NCI-H82 treated with DMSO at 0.1 percent for 48 hours (cell line): ENCODE results near the gene OTUB2.
"Not testable (repeated sequence)": the region's sequence is repeated elsewhere in the genome, so short reads cannot be mapped to it uniquely, and the experiment has no call there.

Experiments used
- DNase-seq: peaks from one replicate; lab custom pipeline; 2025; ENCODE audit not compliant: unreplicated experiment; lab: John Stamatoyannopoulos, UW

Gene OTUB2

DNA sequence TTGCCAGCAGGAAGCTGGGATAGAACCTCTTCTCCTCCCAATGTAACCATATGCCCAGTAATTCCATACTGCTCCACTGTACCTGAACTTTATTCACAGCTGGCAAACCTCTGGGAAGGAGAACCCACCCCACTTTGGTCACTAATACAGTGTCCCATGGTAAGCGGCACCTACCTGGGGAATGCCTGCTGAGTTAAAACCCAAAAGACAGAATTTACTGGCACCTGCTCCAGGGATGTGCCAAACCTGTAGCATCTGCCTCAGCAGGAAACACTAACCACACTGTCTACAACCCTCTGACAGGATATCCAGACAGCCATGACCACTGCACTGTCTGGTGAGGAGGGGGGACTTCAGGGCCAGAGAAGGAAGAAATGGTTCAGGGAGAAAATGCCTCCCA, 28.3 kb downstream of the OTUB2 start:
- DNase-seq, result no peak

DNA sequence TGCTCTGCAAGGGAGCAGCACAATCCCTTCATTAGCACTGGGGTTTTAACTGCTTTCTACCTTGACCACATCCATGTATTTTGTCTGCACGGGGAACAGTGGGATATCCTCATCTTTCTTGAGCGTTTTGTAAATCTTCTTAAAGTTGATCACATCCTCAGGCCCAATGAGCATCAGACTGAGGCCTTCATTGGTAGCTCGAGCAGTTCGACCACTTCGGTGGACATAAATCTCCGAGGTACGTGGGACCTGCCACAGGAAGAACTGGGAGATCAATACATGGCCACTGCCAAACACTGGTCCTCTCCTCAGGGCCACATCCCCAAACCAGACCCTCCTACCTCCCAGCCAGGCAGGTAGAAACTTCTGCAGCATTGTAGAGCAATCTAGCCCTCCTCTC, 28.8 kb downstream of the OTUB2 start:
- DNase-seq, result no peak

DNA sequence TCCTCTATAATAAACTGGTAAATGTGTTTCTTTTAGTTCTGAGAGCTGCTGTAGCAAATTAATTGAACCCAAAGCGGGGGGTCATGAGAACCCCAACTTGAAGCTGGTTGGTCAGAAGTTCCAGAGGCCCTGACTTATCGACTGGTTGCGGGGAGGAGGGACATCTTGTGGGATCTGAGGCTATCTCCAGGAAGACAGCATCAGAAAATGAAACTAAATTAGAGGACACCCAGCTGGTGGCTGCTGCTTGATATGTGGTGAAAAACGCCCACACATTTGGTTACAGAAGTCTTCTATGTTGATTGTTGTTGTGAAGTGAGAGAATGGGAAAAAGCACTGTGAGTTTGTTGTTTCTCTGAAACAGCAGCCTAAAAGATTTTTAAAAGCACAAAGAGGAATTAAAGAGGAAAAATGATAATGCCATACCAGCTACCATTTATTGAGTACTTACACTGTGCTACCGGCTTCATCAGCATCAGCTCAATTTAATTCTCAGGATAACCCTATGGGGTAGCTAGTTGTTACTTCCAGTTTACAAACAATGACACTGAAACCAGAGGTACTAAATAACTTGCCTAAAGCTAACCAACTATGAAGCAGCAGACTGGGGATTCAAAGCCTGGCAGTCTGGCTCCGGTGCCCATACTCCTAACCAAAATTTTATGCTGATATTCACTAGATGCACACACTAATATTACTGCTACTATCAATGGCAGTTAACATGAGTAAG, 30.6 kb downstream of the OTUB2 start:
- no peak for DNase-seq

DNA sequence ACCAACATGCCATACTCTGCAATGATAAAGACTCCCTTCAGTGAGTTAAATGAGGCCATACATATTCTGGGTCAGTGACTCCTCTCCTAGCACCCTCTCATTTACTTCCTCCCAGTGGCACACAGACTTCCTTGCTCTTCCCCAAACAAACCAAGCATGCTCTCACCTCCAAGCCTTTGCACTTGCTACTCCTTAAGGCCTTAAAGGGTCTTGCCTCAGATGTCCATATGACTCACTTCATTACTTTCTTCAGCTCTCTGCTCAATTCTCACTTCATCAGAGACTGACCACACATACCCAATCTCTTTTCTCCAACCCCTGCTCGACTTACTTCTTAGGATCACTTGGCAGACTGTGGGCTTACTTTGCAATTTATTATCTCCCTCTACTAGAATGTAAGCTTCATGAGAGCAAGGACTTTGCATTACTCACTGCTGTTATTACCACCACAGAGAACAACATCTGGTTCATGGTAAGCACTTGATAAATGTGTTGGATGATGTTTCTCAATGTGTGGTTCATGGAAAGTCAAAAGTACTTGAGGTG, 32.1 kb downstream of the OTUB2 start:
- no peak for DNase-seq

DNA sequence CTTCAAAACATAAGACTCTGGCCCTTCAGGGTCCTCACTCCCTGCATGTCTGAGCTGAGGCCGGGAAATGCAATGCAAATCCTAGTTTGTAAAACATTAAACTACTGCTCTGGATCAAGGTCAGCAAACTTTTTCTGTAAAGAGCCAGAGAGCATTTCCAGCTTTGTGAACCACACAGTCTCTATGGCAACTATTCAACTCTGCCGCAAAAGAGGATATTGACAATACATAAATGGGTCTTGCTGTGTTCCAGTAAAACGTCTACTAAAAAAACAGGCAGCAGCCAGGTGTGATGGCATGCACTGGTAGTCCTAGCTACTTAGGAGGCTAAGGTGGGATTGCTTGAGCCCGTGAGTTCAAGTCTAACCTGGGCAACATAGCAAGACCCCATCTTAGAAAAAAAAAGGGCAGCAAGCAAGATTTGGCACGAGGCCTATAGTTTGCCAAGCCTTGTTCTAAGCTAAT, 32.6 kb downstream of the OTUB2 start:
- no peak for DNase-seq

DNA sequence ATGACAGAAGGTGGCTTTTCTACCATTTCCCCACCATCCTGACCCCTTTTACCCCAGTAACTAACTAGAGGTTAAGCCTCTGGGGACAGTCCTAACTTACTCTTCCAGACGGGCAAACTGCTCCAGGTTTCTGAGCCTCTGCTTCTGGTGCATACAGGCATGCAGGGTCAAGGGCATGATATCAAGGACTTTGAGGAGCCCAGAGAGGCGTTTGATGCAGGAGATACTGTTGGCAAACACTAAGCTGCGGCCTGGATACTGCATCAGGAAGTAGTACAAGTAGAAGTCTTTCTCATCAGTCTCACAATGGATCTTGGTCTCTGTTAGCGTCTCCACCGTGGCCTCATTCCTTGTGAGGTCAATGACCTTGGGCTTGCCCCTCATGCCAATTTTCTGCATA, 33.9 kb downstream of the OTUB2 start:
- DNase-seq, result no peak

DNA sequence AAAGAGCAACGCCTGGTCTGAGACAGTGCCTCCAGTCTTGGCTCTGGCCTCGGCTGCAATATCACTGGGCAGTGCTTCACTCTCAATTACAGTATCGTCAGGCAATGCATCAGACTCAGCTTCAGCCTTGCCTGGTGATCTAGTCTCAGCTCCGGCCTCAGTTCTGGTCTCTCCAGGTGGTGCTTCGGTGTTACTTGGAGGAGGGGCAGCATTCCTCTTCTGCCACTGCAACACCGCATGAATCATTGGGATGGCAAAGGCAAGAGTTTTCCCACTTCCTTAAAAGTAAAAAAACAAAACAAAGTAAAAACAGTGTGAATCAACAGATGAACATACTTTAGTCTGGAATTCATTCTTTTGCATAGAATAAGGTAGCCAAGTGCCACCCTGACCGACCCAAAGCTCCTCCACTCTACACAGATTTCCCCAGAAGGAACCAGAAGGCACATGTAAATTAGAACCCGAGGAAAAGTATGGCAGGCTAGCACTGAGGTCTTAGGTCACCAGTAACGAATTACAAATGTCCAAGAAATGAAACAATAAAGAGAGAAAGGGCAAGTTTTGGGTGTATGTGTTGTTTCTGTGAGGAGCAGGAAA, 36.3 kb downstream of the OTUB2 start:
- DNase-seq, result no peak

DNA sequence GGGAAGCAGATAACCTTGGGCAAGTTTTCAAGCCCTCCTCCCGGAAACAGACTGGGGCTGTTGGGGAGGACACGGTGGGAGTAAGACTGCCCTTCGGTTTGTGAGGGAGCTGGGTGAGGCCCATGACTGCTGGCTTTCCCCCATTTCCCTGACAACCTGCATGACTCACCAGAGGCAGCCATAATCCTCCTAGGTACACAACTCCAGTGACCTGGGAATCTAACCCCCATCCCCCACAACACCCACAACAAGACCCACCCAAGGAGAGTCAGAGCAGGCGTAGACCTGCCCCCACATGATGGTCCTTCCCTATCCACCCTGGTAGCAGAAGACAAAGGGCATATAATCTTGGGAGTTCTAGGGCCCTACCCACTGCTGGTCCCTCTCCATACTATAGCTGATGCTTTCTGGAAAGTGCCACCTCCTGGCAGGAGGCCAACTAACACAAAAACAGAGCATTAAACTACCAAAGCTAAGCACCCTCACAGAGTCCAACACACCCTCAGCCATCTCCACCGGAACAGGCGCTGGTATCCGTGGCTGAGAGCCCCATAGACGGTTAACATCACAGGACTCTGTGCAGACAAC, 40.0 kb downstream of the OTUB2 start:
- peak; percentile 3 for DNase-seq

DNA sequence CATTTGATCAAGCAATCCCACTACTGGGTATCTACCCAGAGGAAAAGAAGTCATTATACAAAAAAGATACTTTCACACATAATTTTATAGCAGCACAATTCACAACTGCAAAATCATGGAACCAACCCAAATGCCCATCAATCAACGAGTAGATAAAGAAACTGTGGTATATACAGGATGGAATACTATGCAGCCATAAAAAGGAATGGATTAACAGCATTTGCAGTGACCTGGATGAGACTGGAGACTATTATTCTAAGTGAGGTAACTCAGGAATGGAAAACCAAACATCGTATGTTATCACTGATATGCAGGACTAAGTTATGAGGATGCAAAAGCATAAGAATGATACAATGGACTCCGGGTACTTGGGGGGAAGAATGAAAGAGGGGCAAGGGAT, 45.9 kb downstream of the OTUB2 start:
- not testable (repeated sequence) for DNase-seq

DNA sequence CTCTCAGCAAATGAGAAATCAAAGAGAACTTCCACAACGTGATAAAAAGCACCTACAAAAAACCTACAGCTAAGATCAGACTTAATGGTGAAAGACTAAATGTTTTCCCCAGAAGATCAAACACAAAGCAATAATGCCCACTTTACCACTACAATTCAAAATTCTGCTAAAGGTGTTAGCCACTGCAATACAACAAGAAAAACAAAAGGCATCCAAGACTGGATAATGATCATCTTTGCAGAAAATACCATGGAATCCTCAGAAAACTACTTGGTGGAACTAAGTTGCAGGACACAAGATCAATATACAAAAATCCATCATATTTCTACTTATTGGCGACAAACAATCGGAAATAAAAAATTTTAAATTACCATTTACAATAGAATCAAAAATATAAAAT, 48.4 kb downstream of the OTUB2 start:
- no peak for DNase-seq

DNA sequence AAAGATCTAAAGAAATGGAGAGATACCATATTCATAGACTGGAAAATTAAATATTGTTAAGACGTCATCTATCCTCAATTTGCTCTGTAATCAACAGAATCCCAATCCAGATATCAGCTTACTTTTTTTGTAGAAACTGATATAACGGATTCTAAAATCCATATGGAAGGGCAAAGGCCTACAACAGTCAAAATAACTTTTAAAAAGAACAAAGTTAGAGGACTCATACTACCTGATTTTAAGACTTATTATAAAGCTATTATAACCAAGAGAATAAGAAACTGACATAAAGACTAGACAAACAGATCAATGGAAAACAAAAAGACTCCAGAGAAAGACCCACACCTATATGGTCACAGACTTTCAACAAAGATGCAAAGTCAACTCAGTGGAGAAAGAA, 48.9 kb downstream of the OTUB2 start:
- no peak for DNase-seq

DNA sequence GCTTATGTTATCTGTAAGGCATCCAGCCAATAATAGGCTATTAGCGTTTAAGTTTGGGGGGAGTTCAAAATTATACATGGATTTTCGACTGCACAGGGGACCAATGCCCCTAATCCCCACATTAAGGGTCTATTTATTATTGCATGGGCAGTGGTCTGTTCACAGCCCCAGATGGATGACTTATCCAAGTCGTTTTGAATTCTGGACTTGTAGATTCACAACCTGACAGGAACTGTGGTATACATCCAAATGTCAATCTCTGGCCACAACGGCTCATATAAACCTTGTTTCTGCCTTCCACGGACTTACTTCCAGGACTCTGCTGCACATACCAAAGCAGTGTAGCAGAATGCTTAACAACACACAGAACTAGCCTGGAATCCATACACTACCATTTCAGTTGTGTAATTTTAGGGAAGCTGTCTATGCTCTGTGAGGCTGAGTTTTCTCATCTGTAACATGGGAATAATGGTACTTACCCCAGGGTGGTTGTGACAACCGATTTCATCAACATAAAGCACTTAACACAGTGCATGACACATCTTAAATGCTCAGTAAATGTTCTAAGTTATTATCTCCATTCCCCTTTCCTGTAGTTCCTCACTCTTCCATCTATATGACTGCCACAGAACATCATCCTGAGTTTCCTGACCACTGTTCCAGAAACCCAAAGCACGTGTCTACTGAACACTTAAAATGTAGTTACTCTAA, 51.1 kb downstream of the OTUB2 start:
- no peak for DNase-seq

DNA sequence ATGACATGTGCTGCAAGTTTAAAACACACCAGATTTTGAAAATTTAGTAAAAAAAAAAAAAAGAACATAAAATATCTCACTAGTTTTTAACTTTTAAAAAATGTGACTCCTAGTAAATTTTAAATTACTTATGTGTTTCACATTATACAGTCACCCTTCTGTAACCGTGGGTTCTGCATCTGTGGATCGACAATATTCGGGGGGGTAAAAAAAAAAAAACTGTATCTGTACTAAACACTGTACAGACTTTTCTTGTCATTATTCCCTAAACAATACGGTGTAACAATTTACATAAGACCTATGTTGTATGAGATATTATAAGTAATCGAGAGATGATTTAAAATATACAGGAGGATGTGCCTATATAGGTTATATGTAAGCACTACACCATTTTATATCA, 51.7 kb downstream of the OTUB2 start:
- no peak for DNase-seq

DNA sequence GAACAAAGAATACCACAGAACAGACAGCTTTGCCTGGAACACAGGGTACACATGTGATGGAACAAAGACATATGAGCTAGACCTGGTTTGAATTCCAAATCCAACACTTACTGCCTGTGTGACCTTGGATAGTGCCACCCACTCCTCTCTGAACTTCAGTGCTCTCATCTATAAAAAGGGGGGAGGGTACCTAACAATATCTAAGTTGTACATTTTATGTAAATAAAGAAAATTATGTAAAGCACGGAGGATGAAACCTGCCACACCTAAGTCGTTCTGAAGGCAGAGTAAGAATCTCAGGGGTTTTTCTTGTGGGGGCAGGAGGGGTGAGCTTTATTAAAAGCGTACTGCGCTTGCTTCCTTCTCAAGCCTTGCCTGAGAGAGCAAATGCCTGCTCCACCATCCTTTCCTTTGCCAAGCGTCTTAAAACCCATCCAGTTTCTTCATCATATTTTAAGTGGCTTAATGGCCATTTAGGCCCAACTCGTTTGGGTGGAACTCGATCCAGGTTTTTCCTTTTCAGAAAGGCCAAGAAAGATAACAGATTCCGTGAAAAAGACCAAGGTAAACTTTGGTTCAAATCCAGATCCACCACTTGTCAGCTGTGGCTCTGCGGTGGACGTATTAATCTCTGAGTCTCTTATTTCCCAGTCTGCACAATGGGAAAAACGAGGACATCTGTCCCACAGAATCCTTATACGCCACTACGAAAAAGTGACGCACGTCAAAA, 53.9 kb downstream of the OTUB2 start:
- no peak for DNase-seq

DNA sequence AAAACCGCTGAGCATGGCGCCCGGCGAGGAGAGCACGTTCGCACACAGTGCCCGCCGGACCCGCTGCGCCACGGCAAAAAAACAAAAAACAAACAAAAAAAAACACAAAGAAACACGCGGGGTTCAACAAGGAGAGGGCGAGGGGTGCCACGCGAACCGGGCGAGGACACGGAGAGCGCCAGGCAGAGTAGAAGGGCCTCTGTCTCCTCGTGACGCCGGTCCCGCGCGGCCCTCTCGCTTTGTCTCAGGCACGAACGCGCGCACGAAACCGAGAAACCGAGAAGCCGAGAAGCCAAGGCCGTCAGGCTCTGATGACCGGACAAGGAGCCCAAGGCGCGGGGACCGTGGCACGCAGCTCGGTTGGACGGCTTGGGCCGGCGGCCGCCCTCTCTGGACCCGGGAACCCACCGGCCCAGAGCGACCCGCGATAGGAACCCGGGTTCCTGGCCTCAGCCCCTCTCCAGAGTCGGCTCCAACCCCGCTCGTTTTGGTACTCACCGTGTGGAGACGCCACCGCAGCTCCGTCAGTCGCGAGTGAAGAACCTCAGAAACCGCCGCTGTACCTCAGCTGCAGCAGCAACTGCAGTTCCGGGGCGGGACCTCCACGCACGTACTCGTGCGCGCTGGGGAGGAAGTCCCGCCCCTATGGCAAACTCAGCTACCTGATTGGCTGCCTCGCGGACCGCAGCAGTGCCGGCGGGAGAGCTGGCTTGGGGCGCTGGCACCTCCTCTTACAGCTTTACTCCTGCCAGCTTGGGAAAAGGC, 54.7 kb downstream of the OTUB2 start, which contains the start of the genes DDX24 and IFI27L1:
DDX24 (minus strand) TSS at position 582 of the 765 bp plus-strand sequence. CDS start 1,460 bp downstream, outside the sequence.
IFI27L1 (plus strand) TSS at position 690 of the 765 bp plus-strand sequence. CDS start 15,628 bp downstream, outside the sequence.
- DNase-seq, result peak; percentile 52

DNA sequence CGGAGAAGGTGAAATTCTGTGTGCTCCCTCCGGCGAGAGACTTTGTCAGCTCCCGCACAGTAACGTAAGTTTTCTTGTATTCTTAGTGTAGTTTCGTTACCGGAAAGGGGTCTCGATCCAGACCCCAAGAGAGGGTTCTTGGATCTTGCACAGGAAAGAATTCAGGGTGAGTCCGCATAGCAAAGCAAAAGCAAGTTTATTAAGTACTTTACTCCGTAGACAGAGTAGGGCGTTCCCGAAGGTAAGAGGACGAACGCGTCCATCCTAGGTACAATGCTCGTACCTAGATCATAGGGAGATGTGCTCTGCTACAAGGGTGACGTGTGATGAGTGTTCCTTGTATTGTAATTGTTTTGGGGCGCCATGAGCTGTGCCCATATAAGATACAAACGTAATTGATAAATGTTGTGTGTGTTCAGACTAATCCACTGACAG, 55.3 kb downstream of the OTUB2 start:
- no peak for DNase-seq

DNA sequence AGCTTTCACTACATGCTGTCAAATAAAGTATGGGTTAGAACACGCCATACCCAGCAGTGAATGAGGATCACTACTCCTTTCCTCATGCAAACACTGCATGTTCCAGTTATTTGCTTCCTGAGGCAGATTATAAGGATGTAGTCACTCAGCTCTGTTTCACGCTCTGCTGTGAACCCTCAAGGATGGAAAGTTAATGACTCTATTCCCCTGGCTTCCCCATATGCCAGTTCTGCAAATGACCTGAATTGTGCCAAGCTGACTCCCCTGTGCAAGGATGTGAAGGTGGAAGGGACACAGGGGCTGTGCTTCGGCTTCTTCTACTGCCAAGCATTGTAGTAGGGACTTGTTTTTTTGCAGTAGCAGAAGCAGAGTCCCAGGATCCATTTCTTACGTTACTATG, 61.8 kb downstream of the OTUB2 start:
- no peak for DNase-seq

DNA sequence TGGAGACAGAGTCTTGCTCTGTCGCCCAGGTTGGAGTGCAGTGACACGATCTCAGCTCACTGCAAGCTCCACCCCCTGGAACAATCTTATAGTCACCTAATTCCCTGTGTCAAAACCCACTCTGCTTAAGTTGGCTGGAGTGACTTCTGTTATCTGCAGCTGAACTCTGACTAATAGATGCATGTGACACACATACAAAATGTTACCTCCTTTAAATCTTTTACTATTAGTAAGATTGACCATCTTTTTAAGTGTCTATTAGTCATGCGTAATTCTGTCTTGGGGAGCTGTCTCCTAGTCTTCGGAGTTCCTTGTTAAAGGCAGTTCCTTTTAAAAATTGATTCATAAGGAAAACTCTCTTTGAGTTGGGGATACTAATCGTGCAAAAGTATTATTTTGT, 62.4 kb downstream of the OTUB2 start:
- no peak for DNase-seq

DNA sequence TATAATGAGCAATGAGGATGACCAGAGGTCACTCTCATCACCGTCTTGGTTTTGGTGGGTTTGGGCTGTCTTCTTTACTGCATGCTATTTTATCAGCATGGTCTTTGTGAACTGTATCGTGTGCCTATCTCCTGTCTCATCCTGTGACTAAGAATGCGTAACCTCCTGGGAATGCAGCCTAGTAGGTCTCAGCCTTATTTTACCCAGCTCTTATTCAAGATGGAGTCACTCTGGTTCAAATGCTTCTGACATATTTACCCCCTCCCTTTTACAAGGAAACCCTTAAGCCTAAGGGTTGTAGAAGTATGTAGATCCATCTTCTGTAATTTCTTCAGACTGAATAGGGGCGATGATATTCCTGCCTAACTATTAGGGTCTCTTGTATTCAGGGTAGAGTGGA, 63.3 kb downstream of the OTUB2 start:
- DNase-seq, result no peak

DNA sequence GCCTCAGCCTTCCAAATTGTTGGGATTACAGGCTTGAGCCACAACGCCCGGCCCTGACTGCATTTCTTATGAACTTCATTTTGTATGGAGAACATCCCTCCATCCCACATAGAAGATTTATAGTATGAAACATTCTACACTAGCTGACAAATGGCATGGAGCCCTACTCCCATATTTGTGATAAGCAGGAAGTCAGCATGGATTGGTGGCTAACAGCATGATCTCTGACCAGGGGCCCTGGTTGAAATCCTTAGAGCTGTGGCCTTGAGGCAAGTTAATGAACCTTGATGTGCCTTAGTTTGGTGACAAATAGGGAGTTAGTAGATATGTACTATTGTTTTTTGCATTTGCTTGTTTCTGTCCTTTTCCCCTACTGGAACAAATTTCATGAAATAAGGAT, 67.3 kb downstream of the OTUB2 start:
- DNase-seq, result no peak
